Right lobe of liver (tissue), 4 donors: Measurements from ENCODE around the gene CES2.
"Not testable (repeated sequence)": the region's sequence is repeated elsewhere in the genome, so short reads cannot be mapped to it uniquely, and the experiment has no call there.

Source experiments
- POLR2A ChIP-seq: fragments of 450-650 bp; IDR thresholded peaks from one replicate; pipeline ENCODE4 v1.6.1; 2017; ENCODE audit warnings: antibody characterized with exemption, mild to moderate bottlenecking
- TF ChIP-seq, protein P1 (sequence below), 4 donors: fragments of 200-600 bp in 3 of 4; fragments of 450-650 bp in 1 of 4; IDR thresholded peaks; one replicate each; pipeline versions ENCODE4 v1.5.1 to v1.8.0; 2016 to 2022; ENCODE audit warnings: antibody characterized with exemption in 4 of 4, mild to moderate bottlenecking in 2 of 4
- donor health status: DM: no; HTN: no; CAD: no.
- donor health status: DM: no; HTN: no; CAD: no.
- donor health status: DM: no; HTN: yes; CAD: no.

DNA sequence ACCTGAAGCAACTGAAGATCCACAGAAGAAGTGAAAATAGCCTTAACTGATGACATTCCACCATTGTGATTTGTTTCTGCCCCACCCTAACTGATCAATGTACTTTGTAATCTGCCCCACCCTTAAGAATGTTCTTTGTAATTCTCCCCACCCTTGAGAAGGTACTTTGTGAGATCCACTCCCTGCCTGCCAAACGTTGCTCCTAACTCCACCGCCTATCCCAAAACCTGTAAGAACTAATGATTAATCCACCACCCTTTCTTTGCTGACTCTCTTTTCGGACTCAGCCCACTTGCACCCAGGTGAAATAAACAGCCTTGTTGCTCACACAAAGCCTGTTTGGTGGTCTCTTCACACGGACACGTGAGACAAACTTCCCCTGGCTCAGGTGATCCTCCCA, 38.6 kb upstream of the CES2 start:
- TF ChIP-seq, protein P1, sequence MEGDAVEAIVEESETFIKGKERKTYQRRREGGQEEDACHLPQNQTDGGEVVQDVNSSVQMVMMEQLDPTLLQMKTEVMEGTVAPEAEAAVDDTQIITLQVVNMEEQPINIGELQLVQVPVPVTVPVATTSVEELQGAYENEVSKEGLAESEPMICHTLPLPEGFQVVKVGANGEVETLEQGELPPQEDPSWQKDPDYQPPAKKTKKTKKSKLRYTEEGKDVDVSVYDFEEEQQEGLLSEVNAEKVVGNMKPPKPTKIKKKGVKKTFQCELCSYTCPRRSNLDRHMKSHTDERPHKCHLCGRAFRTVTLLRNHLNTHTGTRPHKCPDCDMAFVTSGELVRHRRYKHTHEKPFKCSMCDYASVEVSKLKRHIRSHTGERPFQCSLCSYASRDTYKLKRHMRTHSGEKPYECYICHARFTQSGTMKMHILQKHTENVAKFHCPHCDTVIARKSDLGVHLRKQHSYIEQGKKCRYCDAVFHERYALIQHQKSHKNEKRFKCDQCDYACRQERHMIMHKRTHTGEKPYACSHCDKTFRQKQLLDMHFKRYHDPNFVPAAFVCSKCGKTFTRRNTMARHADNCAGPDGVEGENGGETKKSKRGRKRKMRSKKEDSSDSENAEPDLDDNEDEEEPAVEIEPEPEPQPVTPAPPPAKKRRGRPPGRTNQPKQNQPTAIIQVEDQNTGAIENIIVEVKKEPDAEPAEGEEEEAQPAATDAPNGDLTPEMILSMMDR (IDR thresholded peaks at IDR 0.05) = not testable (repeated sequence)
- not testable (repeated sequence) for TF ChIP-seq POLR2A
